Pancreas (tissue), 10 donors: ENCODE data around the gene CCDC85C. TPM values are rescaled to one million over a fixed set of nuclear protein-coding genes. Genes with fewer than 3 reads are reported as not detected.
A peak's percentile ranks its signal among the peaks of the same experiment; 100 is the strongest.

ENCODE experiments used
- ATAC-seq, 4 donors: fragments of 200-7000 bp; cut with Tn5 transposase; one replicate each; pipeline versions ENCODE4 v1.8.0 to v1.9.1; 2020; ENCODE audit warnings: mild to moderate bottlenecking in 4 of 4, moderate library complexity in 4 of 4
- DNase-seq, 6 donors: peaks; one replicate each; pipeline ENCODE4 v3.0.0-alpha.2; 2020
- FAIRE-seq: peaks from 2 replicates; lab custom pipeline; 2012; peaks lifted over from hg19 to GRCh38; lab: Jason Lieb, UNC
- H3K27ac ChIP-seq, 4 donors: fragments of 200-600 bp; sonication (generic); 1 replicate in 3 of 4; 2 replicates in 1 of 4; pipeline versions ENCODE4 v1.5.0 to v1.8.0; 2020
- H3K27me3 ChIP-seq, 4 donors: fragments of 200-600 bp; one replicate each; pipeline ENCODE4 v1.8.0; 2021
- H3K36me3 ChIP-seq, 3 donors: fragments of 200-600 bp; sonication (generic) in 1 of 3; one replicate each; pipeline versions ENCODE4 v1.5.0 to v1.8.0; 2020 to 2021
- H3K4me1 ChIP-seq, 3 donors: fragments of 200-600 bp; one replicate each; pipeline ENCODE4 v1.8.0; 2021
- H3K4me3 ChIP-seq, 4 donors: fragments of 200-600 bp; sonication (generic) in 2 of 4; one replicate each; pipeline versions ENCODE4 v1.5.0 to v1.8.0; 2020 to 2021
- H3K9me3 ChIP-seq, 4 donors: fragments of 200-600 bp; one replicate each; pipeline ENCODE4 v1.8.0; 2021
- WGBS, 2 donors: extraction: QIAGEN DNeasy Blood & Tissue Kit; methylation state at CpG; one replicate each; pipeline ENCODE4 v1.1.7; 2013; 5-methylcytosine and 5-hydroxymethylcytosine counted together
- intact Hi-C, 3 donors: fragments of 100-400 bp; cut with DNase I; formaldehyde crosslinking; loops; one replicate each; pipeline versions ENCODE4 v1.11.1 to v1.14.2; 2022
- polyA plus RNA-seq, 2 donors: library from polyadenylated mRNA; stranded (reverse); fragments of 200-250 nt; gene quantifications; one replicate each; pipeline ENCODE4 v1.2.3, GENCODE V29; 2013
- total RNA-seq, 6 donors: library from RNA; stranded (reverse); fragmentation: NEBNext Ultra II Directional in 4 of 6; extraction: Animal tissue kit (Norgen Biotek cat#: 25700) in 4 of 6; gene quantifications; one replicate each; pipeline versions ENCODE4 v1.2.1 to v1.2.4, GENCODE V29; 2021 to 2023
- TF ChIP-seq, protein P1 (sequence below), 4 donors: fragments of 200-600 bp; sonication (generic) in 3 of 4; IDR thresholded peaks; one replicate each; pipeline versions ENCODE4 v1.5.0 to v1.8.0; 2021; ENCODE audit warnings: antibody characterized with exemption in 4 of 4
- donor health status: healthy with polysubstance abuse.
- donor health status: DM: no; HTN: no; CAD: no; lungs with moderate emphysema.
- donor health status: DM: no; HTN: no; CAD: no.
- donor health status: control.
- donor health status: control.
- donor health status: Bipolar disorder and iron deficiency.
- donor health status: DM: yes; HTN: yes; CAD: no.
- donor health status: DM: no; HTN: no; CAD: no.
- donor health status: DM: no; HTN: no; CAD: no.
- donor health status: DM: yes; HTN: yes; CAD: no.

The CCDC85C gene
- total and polyA plus RNA-seq, 8 donors, result 9.5 to 22.2 (median 17.6) TPM

DNA sequence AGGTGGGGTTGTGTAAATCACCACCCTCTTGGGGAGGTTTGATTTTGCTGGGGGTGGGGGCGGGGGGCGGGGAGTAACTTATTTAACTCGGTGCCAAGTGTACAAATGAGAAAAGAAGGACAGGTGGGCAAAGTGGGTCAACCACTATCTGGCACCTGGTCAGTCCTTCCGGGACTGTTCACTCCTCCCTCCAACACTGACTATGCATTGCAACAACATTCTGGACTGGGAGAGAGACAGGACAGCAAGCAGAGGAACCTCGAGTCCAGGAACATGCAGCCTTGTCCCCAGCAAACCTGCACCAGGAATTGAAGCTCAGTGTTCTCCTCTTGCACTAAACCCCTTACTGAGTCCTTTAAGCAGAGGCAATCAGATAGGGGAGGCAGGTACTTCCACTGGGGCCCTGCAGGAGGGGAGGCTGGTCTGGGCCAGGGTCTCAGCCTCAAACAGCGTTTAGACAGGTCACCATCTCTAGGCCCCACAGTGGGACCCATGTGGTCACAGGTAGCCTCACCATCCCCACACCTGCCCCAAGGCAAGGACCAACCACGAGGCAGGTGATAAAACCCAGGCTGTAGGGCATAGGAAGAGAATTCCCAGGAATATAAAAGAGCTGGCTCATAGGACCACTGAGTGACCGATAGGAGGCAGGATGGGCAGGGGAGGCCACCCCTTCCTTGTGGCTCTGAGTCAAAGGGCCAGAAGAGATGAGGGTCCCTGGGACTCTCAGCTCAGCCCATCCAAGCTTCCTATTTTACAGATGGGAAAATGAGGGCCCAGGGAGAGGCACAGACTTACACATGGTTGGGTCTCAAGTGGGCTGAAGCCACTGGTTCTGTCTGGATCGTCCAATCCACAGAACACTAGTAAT lies 9.8 kb downstream of the CCDC85C start:
- no peaks in the 10 kb centered on the region for H3K27me3 ChIP-seq
- 51 to 55% methylated on average over 9 of the region's 9 CpGs for WGBS, 2 donors
- H3K4me1 ChIP-seq, result peaks cover 20 to 33% (median 21%) of the 10 kb centered on the region in 3 donors
- H3K36me3 ChIP-seq, result no peaks in the 10 kb centered on the region
- no peak overlapping the region for H3K27ac ChIP-seq
- TF ChIP-seq, protein P1, sequence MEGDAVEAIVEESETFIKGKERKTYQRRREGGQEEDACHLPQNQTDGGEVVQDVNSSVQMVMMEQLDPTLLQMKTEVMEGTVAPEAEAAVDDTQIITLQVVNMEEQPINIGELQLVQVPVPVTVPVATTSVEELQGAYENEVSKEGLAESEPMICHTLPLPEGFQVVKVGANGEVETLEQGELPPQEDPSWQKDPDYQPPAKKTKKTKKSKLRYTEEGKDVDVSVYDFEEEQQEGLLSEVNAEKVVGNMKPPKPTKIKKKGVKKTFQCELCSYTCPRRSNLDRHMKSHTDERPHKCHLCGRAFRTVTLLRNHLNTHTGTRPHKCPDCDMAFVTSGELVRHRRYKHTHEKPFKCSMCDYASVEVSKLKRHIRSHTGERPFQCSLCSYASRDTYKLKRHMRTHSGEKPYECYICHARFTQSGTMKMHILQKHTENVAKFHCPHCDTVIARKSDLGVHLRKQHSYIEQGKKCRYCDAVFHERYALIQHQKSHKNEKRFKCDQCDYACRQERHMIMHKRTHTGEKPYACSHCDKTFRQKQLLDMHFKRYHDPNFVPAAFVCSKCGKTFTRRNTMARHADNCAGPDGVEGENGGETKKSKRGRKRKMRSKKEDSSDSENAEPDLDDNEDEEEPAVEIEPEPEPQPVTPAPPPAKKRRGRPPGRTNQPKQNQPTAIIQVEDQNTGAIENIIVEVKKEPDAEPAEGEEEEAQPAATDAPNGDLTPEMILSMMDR (IDR thresholded peaks at IDR 0.05), result no peak
- no peaks in the 10 kb centered on the region for H3K9me3 ChIP-seq
- intact Hi-C loops, result no loop called here
- no peak for DNase-seq
- no peak overlapping the region for H3K4me3 ChIP-seq
- ATAC-seq, result no peak
- FAIRE-seq, result no peak

DNA sequence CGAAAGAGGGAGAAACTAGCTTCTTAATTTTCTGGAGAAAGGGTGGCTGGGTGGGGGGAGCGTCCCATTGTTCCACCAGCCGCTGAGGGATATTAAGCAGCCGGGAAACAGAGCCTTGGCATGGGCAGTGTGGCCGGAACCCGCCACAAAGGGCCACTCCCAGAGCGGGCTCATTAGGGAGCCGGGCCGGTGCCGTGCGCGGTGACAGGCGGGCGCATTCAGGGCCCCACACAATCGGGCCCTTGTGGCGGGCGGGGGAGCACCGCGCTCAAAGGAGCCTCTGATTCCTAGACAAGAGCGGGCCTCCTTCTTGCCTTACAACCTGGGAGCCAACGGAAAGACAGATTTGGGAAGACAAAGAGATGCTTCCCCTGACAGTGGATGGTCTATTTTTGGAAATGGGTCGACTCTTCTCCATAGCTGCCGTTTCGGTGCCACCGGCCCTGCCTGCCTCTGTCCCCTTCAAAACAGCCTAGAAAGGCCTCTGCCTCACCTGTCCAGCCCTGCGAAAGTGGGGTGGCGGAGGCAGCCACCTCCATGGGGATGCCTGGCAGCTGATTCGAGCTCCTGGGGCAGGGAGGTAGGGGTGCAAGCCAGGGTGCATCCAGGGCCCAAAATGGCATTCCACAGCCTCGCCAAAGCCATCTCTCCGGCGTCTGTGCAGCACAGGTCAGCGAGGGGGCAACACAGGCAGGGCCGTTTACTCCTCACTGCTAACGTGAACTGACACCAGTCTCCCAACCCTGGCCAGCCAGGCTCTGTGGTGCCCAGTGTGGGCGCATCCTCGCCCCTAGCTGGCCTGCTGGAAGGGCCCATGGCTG lies 10.9 kb downstream of the CCDC85C start:
- Histone ChIP-seq H3K27ac (no peak overlapping the region), H3K27me3 (no peaks in the 10 kb centered on the region), H3K4me1 (peaks cover 13 to 28% (median 17%) of the 10 kb centered on the region in 3 donors), H3K36me3 (no peaks in the 10 kb centered on the region), H3K9me3 (no peaks in the 10 kb centered on the region), H3K4me3 (no peak overlapping the region)
- 88% methylated on average over 33 to 36 of the region's 36 CpGs for WGBS, 2 donors
- FAIRE-seq, result no peak
- ATAC-seq, result no peak
- peak in 1 of 6 donors; percentile 58 for DNase-seq
- intact Hi-C loops, result no loop called here
- TF ChIP-seq, protein P1 (IDR thresholded peaks at IDR 0.05), result no peak

DNA sequence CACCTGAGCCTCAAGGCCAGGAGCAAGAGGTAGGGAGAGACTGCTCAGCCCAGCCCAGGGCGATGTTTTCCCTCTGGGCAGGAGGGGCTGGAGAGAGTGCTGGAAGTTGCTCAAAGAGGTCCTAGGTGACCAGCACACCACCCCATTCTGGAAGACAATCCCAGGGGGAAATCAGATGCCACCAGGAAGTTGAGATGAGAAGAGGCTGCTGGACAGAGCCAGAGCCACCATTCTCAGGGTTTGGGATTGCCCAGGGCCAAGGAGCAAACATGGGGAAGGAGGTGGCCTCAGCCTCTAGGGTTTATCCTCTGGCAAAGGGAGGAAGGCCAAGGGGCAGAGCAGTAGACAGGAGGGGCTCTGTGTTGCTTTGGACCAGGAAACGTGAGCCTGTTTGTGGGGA lies 11.6 kb downstream of the CCDC85C start:
- H3K27me3 ChIP-seq, result no peaks in the 10 kb centered on the region
- TF ChIP-seq, protein P1 (IDR thresholded peaks at IDR 0.05), result no peak
- no peaks in the 10 kb centered on the region for H3K36me3 ChIP-seq
- WGBS, 2 donors, result 67 to 86% methylated on average over 2 of the region's 2 CpGs
- intact Hi-C loops, result no loop called here
- ATAC-seq (no peak), DNase-seq (no peak), FAIRE-seq (no peak)
- H3K4me1 ChIP-seq, result peaks cover 13 to 27% (median 17%) of the 10 kb centered on the region in 3 donors
- H3K4me3 ChIP-seq, result no peak overlapping the region
- no peak overlapping the region for H3K27ac ChIP-seq
- H3K9me3 ChIP-seq, result no peaks in the 10 kb centered on the region

DNA sequence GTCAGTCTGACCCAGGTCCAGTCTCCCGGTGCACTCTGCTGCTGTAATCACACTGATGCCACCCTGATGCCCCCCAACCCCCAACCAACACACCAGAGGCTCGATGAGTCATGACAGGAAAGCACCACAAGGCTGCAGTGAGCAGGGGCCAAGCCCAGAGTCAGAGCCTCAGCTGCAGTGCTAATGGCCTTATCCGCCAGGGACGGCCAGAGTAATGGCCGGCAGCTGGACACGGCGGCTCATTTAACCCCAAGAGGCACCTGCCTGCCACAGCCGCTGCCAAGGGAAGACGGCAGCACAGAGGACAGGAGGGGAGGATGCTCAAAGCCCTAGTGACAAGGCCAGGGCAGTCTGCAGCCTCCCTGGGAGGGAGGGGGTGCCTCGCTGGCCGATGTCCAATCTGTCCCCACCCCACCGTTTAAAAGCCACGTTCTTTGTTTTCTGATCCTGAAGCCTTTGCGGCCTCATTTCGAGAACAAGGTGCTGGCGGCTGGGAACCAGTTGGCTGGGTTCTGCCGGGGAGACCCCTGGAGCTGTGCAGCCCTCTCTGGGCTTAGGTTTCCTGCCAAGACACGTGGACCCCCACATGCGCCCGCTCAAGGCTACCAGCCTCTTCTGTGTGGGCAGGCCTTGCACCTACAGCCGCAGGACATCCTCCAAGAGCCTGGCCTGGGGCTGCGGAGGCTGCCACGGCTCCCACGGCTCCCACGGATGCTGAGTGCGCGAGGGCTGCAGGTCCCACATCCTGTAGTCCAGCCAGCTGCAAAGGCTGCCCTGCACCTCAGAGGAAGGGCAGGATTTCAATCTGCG lies 13.1 kb downstream of the CCDC85C start:
- Histone ChIP-seq H3K4me1 (peaks cover 7 to 13% (median 12%) of the 10 kb centered on the region in 3 donors), H3K27me3 (no peaks in the 10 kb centered on the region), H3K36me3 (no peaks in the 10 kb centered on the region), H3K27ac (no peak overlapping the region), H3K9me3 (no peaks in the 10 kb centered on the region), H3K4me3 (no peak overlapping the region)
- FAIRE-seq, result no peak
- intact Hi-C loops, result no loop called here
- peak in 3 of 4 donors; percentile 51 to 65 (median 56) for ATAC-seq
- peak in 1 of 6 donors; percentile 60 for DNase-seq
- WGBS, 2 donors, result 68 to 75% methylated on average over 25 to 28 of the region's 28 CpGs
- TF ChIP-seq, protein P1 (IDR thresholded peaks at IDR 0.05), result no peak
